ENCODE data around the gene TRABD2B.

The TRABD2B gene

DNA sequence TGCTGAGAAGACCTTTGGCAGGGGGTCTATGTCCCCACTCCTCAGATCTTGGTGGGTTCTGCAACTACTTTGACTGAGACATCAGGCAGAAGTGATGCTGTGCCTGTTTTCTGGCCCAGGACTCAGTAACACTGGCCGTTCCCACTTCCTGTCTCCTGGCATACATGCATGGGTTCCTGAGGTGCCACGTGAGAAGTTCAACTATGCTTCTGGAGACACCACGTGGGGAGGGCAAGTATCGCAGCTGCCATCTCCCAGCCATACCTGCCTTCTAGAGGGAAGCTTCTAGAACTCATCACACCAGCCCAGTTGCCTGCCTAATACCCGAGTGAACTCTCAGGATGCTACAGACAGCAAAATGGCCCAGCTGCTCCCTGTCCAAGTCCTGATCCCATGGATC is 65.8 kb downstream of the TRABD2B start:
- peak; percentile 15 for DNase-seq

DNA sequence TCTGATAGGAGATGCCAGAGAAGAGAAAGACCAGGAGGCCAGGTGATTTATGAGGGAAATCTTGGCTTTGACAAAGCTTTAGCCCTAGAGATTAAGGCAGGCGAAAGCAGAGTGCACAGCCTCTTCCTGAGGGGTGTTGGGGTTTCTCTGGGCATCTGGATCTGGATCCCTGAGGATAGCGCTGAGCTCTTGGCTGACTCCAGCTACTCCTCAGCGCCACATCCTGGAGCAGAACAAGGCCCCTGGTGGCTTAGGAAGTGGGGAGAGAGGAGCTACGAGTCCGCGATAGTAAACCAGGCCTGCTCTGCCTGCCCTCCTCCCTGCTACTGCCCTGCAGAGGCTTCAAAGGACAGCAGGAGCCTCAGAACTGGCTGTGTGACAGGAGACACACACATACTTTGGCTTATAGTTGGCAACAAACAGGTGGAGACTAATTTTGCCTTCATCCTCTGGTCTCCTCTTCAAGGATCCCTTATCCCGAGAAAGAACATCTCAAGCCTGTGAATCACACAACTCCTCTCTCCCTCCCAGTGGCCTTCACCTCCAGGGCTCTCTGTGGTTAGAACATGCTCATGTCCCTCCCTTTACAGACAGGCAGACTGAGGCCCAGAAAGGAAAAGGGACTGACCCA is 66.9 kb downstream of the TRABD2B start:
- DNase-seq, result no peak

DNA sequence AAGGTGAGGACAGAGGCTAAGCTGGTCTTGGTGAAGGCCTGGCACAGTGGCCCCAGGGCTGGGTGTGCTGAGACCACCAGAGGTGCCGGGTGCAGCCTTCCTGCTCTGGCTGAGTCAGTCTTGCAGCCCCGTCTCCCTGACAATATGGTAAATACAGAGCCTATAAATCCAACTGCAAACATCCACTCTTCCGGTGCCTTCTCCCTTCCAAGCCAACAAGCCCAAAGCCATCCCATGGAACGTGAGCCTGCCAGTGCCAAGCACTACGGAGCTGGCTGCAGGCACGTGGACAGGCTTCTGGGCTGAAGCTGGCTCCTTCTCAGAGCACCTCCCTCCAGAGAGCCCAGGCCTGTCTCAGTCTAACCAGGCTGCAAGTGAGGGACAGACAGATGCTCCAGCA is 70.0 kb downstream of the TRABD2B start:
- peak; percentile 14 for DNase-seq

DNA sequence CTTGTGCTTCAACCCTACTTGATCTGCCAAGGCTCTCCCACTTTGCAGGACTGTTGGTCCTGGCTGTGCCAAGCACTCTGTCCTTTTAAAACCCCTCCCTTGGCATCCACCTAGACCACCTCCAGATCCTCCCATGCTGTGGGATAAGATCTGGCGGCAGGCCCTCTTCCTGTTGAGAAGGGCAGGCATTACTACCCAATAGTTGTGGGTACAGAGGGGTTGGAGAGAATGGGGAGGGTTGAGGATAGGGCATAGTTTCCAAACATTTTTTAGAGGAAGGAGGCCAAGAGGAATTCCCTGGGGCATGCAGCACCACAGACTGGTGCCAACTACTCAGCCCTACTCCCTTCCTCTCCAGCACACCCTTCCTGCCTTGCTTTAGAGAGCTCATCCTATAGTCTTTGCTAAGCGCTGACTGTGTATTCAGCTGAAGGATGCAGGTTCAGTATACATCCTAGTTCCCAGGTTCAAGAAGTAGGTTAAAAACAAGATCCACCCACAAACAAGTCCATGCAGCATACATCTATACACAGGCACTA is 70.7 kb downstream of the TRABD2B start:
- no peak for DNase-seq

DNA sequence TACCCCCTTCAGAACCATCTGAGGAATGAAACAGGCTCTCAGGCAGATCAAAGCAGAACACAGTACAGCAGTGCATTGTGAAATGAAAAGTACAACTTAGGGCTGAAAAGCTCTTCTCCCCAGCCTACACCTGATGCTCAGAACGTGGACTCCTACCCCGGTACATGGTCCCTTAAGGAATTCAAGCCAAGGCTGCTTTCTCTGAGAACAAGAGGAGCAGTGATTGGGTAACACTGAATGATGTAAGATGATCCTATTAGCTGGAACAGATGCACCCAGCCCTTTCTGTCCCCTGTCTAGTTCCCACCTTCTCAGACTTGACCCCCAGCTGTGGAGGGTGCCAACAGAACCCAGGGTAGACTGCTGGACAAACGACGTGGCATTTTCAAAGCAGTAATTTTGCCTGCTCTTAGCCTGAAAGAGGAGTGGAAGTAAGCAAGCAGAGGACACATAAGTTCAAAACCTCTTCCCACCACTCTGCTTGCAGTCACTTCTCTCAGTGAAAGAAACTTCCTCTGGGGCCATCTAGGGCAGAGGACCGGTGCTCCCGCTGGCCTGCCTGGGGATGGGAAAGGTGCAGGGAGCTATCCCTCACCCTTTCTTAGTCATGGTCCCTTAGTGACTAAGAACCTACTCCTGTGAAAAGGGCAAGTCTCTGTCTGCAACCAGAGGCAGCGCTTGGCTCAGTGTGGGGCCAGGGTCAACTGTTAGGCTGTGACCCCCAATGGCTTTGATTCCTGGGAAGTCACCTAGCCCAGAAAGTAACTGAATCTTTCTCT is 72.7 kb downstream of the TRABD2B start:
- no peak for DNase-seq

DNA sequence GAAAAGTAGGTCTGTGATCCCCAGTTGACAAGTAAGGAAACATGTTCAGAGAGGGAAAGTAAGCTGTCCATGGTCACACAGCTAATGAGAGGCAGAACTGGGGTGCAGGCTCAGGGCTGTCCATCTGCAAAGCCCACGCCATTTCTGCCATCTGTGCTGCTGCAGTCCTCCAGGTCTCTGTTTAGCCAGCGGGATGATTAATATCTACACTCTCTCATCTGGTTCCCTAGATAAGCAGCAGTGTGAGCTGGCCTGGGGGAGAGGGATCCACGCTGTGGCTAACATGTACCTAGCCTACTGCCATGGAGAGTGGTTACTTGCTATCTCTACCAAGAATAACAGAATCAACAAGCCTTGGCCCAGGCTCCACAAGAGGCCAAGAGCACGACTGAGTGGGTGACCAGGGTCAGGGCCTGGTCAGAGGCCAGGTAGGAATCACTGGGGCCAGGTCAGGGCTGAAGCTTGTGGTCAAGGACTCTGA is 75.2 kb downstream of the TRABD2B start:
- no peak for DNase-seq

- no peak for DNase-seq
Measured at GRCh38 chr1:47919113-47919833, 77.9 kb downstream of the TRABD2B start.

- DNase-seq, result no peak
Measured at GRCh38 chr1:47918257-47918867, 78.8 kb downstream of the TRABD2B start.

- DNase-seq, result no peak
Measured at GRCh38 chr1:47917687-47918086, 79.5 kb downstream of the TRABD2B start.

DNA sequence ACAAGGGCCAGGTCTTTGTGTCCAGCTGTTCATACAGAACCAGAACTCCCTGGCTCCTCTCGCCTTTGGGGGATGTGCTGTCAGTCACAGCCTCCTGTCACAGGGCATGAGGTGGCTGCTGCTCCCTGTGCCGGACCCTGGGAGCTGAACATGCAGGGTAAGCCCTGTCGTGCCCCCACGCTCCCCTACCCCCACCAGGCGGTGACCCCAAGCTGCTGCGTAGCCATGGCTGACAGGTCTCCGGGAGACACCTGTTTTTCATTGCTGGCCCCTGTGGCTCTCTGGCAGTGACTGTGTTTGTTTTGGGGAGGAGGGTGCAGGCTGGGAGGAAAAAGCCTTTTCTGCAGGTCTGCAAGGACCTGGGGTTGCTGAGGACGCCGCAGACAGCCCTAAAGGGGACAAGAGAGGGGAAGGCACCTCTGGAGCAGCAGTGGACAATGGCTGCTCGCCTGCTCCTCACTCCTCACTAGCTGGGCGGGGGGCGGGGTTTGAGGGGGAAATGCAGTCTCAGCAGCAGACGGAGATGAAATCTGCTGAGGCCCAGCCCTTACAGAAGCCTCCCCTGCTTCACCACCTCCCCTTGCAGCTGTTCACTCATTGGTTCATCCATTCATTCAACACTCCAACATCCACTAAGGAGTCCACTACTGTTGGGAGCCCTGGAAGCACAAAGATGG is 81.4 kb downstream of the TRABD2B start:
- peak; percentile 46 for DNase-seq

DNA sequence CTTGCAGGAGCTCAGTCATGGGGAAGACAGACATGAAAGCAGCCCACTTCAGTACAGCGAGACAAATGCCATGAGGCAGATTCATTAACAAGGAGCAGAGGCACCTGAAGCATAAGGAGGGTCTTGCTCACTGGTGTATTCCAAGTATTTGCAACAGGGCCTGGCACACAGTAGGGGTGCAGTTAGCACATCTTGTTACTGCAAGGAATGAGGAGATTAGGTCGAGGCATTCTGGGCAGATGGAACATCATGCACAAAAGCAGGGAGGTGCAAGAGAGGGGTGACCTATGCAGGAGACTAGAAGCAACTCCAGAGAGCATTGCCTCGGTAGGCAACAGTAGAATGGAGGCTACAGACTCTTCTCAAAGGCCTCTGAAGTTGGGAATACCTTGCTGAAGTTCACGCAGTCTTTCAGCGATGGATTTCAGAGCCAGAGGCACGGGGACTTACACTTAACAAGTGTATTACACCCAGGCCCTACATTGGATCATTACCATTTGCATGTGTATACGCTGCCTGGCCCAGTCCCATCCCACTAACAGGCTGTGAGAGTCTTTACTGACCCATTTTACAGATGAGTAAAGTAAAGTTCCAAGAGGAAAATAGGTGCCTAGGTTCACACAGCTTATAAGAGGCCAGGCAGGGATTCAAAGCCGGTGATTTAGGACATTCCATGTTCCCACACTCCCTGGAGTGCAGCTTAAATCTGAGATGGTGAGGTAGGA is 82.1 kb downstream of the TRABD2B start:
- no peak for DNase-seq

GRCh38 chr1:47914218-47914938 is 82.8 kb downstream of the TRABD2B start:
- DNase-seq, result no peak

DNA sequence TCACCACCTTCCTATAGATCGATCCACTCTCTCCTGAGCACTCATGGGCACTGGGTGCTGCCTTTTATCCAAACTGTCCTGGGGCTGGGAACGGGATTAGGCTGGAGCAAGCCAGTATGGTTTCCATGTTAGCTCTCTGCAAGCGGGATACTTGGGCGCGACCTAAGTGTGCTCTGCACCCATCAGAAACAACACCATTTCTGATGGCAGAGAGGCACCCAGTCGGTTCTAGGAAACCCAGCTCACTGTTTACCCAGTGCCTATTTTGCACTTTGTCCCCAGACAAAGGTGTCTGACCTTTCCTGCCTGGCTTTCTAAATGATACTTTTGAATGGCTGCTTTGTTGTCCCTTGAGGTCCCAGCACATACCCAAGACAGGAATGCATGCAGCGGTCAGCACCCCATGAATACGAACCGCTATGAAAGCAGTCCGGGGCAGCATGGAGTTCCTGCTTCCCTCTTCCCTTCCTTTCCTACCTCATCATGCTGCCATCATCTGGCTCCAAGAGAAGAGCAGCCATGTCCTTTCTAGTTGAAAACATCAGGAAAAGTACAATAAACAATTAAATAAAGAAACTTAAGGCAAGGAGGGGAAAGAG is 83.9 kb downstream of the TRABD2B start:
- DNase-seq, result no peak

DNA sequence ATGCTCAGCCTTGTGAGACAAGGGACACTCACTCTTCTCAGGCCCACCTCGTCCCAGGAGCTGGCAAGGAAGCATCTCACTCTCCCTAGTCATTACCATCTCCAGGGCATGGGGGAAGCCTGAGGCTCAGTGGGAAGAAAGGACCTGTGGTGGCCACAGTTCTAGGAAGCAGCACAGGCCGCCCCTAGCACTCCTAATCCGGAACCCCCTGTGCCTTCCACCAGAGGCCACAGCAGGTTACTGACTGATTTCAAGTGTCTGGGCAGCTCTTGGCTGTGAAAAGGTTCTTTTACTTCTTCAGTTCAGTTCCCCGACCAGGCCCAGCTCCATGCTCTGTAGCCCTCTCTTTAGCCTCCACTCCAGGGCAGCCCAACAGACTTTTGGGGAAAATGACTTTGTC is 84.4 kb downstream of the TRABD2B start:
- DNase-seq, result no peak

- DNase-seq, result no peak
Measured at GRCh38 chr1:47911892-47912291, 85.3 kb downstream of the TRABD2B start.

GRCh38 chr1:47911424-47911823 is 85.8 kb downstream of the TRABD2B start:
- no peak for DNase-seq

DNA sequence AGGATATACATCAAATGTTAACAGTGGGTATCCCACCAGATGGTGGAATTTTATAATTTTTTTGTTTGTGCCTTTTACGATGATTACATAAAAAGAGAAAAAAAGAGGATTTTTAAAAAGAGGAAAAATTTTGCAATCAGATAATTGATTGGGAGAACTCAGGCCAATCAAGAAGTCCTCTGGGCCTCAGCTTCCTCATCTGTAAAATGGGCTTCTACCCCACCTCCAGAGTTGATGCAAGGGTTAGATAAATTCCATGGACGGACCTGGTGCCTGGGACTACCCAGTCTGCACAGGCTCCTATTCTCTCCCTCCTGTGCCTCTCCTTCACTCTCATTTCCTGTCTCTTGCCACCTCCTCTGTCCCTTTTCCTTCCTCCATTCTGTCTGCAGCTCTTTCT is 88.9 kb downstream of the TRABD2B start:
- DNase-seq, result no peak

DNA sequence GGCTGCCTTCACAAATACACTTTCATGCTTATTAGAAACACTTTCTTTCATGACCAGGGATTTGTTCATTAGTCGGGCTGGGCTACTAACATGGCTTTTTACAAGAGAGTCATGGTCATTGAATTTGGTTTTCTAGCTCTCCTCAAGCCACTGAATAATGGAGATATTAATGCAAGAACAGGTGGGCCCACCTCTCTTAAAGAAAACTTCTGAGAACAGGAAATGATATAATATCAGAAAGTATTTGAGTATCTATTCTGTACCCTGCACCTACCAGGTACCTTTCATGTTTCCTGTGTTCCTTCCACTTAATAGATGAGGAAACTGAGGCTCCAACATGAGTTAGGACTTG is 90.0 kb downstream of the TRABD2B start:
- DNase-seq, result no peak

DNA sequence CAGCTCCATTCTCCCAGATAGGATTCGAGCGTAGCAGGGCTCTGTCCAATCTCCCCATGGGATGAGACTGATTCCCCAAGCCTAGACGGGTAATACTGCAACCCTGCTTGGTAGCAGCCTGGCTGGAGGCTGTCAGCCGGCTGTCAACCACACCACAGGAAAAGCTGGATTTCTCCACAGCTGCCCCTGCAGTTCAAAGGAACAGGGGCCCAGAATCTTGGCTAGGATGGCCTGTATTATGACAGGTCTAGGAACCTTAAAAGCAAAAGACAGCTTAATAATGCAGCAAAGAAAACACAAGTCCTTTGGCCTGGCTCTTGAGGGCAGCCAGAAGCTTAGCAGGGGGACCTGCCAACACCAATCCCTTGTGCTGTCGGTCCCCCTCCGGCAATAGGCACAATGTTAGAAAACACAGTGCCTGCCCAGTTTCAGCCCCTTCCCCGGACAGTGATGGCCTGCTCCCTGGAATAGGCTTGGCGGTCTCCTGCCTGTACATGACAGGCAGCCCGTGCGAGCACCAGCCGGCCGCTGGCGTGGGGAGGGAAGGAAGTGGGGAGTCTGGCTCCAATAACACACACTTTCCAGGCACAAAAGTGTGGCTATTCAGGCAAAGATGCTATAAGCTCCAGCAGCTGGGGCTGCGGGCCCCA is 90.5 kb downstream of the TRABD2B start:
- no peak for DNase-seq

GRCh38 chr1:47906009-47906432 is 91.2 kb downstream of the TRABD2B start:
- peak; percentile 51 for DNase-seq
